ENCODE results near the gene EDRF1.

- TF ChIP-seq POLR2A (IDR thresholded peaks at IDR 0.05) (no peak), CTCF (IDR thresholded peaks at IDR 0.05) (no peak), EP300 (IDR thresholded peaks at IDR 0.05) (no peak)
These were observed 26.0 kb upstream of the EDRF1 start for GRCh38 chr10:125693524-125693847.
